KOPT-K1 (cell line): ENCODE results near the gene HLCS.

ENCODE experiments used
- H3K27ac ChIP-seq: fragments of 200-600 bp; sonication (generic); 2 replicates; pipeline ENCODE4 v1.5.1; 2016; ENCODE audit warnings: antibody characterized with exemption, mild to moderate bottlenecking, low read depth, low read length; ENCODE audit not compliant: poor library complexity, severe bottlenecking
- H3K36me3 ChIP-seq: fragments of 200-600 bp; sonication (generic); 2 replicates; pipeline ENCODE4 v1.5.1; 2017; ENCODE audit warnings: antibody characterized with exemption, mild to moderate bottlenecking, low read length, moderate library complexity; ENCODE audit not compliant: insufficient read depth
- H3K9me3 ChIP-seq: fragments of 200-600 bp; sonication (generic); 2 replicates; pipeline ENCODE4 v1.5.1; 2017; ENCODE audit warnings: antibody characterized with exemption, low read length, mild to moderate bottlenecking; ENCODE audit not compliant: insufficient read depth, poor library complexity, severe bottlenecking

Gene HLCS

GRCh38 chr21:36733857-36734256 lies 232.6 kb downstream of the HLCS start:
- Histone ChIP-seq H3K27ac (no peak overlapping the region), H3K9me3 (no peaks in the 10 kb centered on the region), H3K36me3 (no peaks in the 10 kb centered on the region)

GRCh38 chr21:36732761-36733160 lies 233.7 kb downstream of the HLCS start:
- no peaks in the 10 kb centered on the region for H3K36me3 ChIP-seq
- H3K27ac ChIP-seq, result no peak overlapping the region
- no peaks in the 10 kb centered on the region for H3K9me3 ChIP-seq

GRCh38 chr21:36732217-36732616 lies 234.3 kb downstream of the HLCS start:
- Histone ChIP-seq H3K27ac (no peak overlapping the region), H3K36me3 (no peaks in the 10 kb centered on the region), H3K9me3 (no peaks in the 10 kb centered on the region)

- Histone ChIP-seq H3K27ac (no peak overlapping the region), H3K36me3 (no peaks in the 10 kb centered on the region), H3K9me3 (no peaks in the 10 kb centered on the region)
Observed at GRCh38 chr21:36730291-36731281, 235.9 kb downstream of the HLCS start.

- Histone ChIP-seq H3K27ac (no peak overlapping the region), H3K9me3 (no peaks in the 10 kb centered on the region), H3K36me3 (no peaks in the 10 kb centered on the region)
Observed at GRCh38 chr21:36729310-36729970, 237.0 kb downstream of the HLCS start.

GRCh38 chr21:36728371-36729111 lies 237.9 kb downstream of the HLCS start:
- Histone ChIP-seq H3K27ac (no peak overlapping the region), H3K9me3 (no peaks in the 10 kb centered on the region), H3K36me3 (no peaks in the 10 kb centered on the region)

GRCh38 chr21:36727866-36728265 lies 238.6 kb downstream of the HLCS start:
- no peaks in the 10 kb centered on the region for H3K36me3 ChIP-seq
- no peak overlapping the region for H3K27ac ChIP-seq
- H3K9me3 ChIP-seq, result no peaks in the 10 kb centered on the region

GRCh38 chr21:36725793-36726386 lies 240.6 kb downstream of the HLCS start:
- no peaks in the 10 kb centered on the region for H3K9me3 ChIP-seq
- H3K27ac ChIP-seq, result no peak overlapping the region
- no peaks in the 10 kb centered on the region for H3K36me3 ChIP-seq

GRCh38 chr21:36724660-36725059 lies 241.8 kb downstream of the HLCS start:
- Histone ChIP-seq H3K36me3 (no peaks in the 10 kb centered on the region), H3K9me3 (no peaks in the 10 kb centered on the region), H3K27ac (no peak overlapping the region)

- H3K36me3 ChIP-seq, result no peaks in the 10 kb centered on the region
- no peaks in the 10 kb centered on the region for H3K9me3 ChIP-seq
- H3K27ac ChIP-seq, result no peak overlapping the region
Observed at GRCh38 chr21:36723371-36723881, 243.0 kb downstream of the HLCS start.

GRCh38 chr21:36722370-36723368 lies 243.8 kb downstream of the HLCS start:
- H3K9me3 ChIP-seq, result no peaks in the 10 kb centered on the region
- no peak overlapping the region for H3K27ac ChIP-seq
- H3K36me3 ChIP-seq, result no peaks in the 10 kb centered on the region

- Histone ChIP-seq H3K27ac (no peak overlapping the region), H3K36me3 (no peaks in the 10 kb centered on the region), H3K9me3 (no peaks in the 10 kb centered on the region)
Observed at GRCh38 chr21:36721817-36722216, 244.7 kb downstream of the HLCS start.

- H3K9me3 ChIP-seq, result no peaks in the 10 kb centered on the region
- no peak overlapping the region for H3K27ac ChIP-seq
- H3K36me3 ChIP-seq, result no peaks in the 10 kb centered on the region
Observed at GRCh38 chr21:36719614-36720013, 246.9 kb downstream of the HLCS start.
